ENCODE results near the gene P2RY14. TPM values are rescaled to one million over a fixed set of nuclear protein-coding genes. Genes with fewer than 3 reads are reported as not detected.

The P2RY14 gene
- total and polyA plus RNA-seq, 10 of the 15 experiments (the other 5 are each of a cell fraction or from before 2014, with no cell fraction given), result 0.06 to 0.37 (median 0.28) TPM; not detected in 7

- TF ChIP-seq, protein P1, sequence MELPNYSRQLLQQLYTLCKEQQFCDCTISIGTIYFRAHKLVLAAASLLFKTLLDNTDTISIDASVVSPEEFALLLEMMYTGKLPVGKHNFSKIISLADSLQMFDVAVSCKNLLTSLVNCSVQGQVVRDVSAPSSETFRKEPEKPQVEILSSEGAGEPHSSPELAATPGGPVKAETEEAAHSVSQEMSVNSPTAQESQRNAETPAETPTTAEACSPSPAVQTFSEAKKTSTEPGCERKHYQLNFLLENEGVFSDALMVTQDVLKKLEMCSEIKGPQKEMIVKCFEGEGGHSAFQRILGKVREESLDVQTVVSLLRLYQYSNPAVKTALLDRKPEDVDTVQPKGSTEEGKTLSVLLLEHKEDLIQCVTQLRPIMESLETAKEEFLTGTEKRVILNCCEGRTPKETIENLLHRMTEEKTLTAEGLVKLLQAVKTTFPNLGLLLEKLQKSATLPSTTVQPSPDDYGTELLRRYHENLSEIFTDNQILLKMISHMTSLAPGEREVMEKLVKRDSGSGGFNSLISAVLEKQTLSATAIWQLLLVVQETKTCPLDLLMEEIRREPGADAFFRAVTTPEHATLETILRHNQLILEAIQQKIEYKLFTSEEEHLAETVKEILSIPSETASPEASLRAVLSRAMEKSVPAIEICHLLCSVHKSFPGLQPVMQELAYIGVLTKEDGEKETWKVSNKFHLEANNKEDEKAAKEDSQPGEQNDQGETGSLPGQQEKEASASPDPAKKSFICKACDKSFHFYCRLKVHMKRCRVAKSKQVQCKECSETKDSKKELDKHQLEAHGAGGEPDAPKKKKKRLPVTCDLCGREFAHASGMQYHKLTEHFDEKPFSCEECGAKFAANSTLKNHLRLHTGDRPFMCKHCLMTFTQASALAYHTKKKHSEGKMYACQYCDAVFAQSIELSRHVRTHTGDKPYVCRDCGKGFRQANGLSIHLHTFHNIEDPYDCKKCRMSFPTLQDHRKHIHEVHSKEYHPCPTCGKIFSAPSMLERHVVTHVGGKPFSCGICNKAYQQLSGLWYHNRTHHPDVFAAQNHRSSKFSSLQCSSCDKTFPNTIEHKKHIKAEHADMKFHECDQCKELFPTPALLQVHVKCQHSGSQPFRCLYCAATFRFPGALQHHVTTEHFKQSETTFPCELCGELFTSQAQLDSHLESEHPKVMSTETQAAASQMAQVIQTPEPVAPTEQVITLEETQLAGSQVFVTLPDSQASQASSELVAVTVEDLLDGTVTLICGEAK (IDR thresholded peaks at IDR 0.05; ENCODE audit: borderline replicate concordance), result no peak
These were observed 59.3 kb downstream of the P2RY14 start (continued) for GRCh38 chr3:151219056-151219455.

DNA sequence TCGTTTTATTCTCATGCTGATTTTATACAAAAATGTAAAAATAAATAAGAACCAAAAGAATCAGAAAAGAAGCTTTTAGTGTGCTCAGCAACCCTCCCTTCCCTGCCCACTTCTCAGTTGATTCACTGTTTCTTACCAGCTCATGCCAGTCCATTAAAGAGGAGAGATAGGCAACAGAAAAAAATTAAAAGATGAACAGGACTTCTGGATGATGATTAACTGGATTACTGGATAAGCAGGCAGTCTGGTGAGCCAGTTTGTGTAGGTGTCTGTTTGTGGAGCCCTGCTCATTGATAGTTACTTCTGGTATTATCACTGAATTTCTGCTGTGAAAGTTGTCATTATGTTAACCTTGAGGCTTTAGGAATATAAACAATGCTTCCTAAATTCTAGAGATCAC lies 60.2 kb downstream of the P2RY14 start:
- intact Hi-C loops (cut with micrococcal nuclease; ENCODE audit: unreplicated experiment) (no loop called here), in situ Hi-C loops (cut with MboI) (no loop called here)
- Histone ChIP-seq H3K9me3 (replicated peaks; ENCODE audit: control insufficient read depth, insufficient read depth, low read length) (no peaks in the 10 kb centered on the region), H3K27me3 (replicated peaks in 1 of 2; ENCODE audit: control insufficient read depth in 2 of 2, insufficient read depth in 2 of 2, low read length in 1 of 2) (peaks cover 0 to 2% of the 10 kb centered on the region in 2 experiments; a peak in 2 of 4 replicates), H3K4me3 (no peak overlapping the region), H3K27ac (ENCODE audit: control insufficient read depth, insufficient read depth) (no peak overlapping the region), H3K4me1 (ENCODE audit: control insufficient read depth, insufficient read depth, low read length) (no peaks in the 10 kb centered on the region), H4K20me1 (ENCODE audit: control insufficient read depth, insufficient read depth) (no peaks in the 10 kb centered on the region), H3K36me3 (ENCODE audit: control insufficient read depth in 2 of 2, insufficient read depth in 2 of 2, low read length in 1 of 2) (no peaks in the 10 kb centered on the region), H3K9ac (ENCODE audit: control insufficient read depth, insufficient read depth, low read length) (no peak overlapping the region), H3K79me2 (ENCODE audit: control insufficient read depth, insufficient read depth, low read length) (no peaks in the 10 kb centered on the region), H3K4me2 (ENCODE audit: control insufficient read depth, insufficient read depth) (no peak overlapping the region), H2AFZ (ENCODE audit: control insufficient read depth, low read depth, low read length) (no peak overlapping the region)
- ChIA-PET CTCF (interaction anchor here (1.1 to 2.6 kb wide), 6 partner anchors 10 to 64 kb away, joined by 3 to 10 read pairs (median 6); no protein-coding TSS in a partner anchor), RAD21 (ENCODE audit: unreplicated experiment) (no interaction called here), SMC1A (ENCODE audit: uncharacterized antibody, unreplicated experiment) (interaction anchor here (1.7 kb wide), 1 partner anchor 9 kb away, joined by 8 read pairs; no protein-coding TSS in a partner anchor), POLR2A (no interaction called here)
- no TSS peak for BruUV-seq (replicated peaks)
- FAIRE-seq (no peak), ATAC-seq (no peak), DNase-seq (ENCODE audit: low read depth, low spot score) (no peak)
- 0% methylated on average over 1 of the region's 1 CpG for WGBS (ENCODE audit: insufficient coverage, insufficient replicate concordance, low lambda C conversion rate, missing lambda C conversion rate)
- TF ChIP-seq CUX1 (IDR thresholded peaks at IDR 0.05; ENCODE audit: insufficient replicate concordance, low read depth, low read length), result no peak
- no peak for TF ChIP-seq CREM (IDR thresholded peaks at IDR 0.05; ENCODE audit: low read depth)
- TF ChIP-seq STAT3 (IDR thresholded peaks at IDR 0.05; ENCODE audit: low read depth, low read length), result no peak
- TF ChIP-seq EGR1 (IDR thresholded peaks at IDR 0.05; ENCODE audit: borderline replicate concordance in 1 of 2, low read depth in 2 of 2, low read length in 2 of 2), result no peak
- no peak for TF ChIP-seq SUPT20H (IDR thresholded peaks at IDR 0.05; ENCODE audit: borderline replicate concordance, control insufficient read depth, low read depth, low read length)
- TF ChIP-seq, protein P2, sequence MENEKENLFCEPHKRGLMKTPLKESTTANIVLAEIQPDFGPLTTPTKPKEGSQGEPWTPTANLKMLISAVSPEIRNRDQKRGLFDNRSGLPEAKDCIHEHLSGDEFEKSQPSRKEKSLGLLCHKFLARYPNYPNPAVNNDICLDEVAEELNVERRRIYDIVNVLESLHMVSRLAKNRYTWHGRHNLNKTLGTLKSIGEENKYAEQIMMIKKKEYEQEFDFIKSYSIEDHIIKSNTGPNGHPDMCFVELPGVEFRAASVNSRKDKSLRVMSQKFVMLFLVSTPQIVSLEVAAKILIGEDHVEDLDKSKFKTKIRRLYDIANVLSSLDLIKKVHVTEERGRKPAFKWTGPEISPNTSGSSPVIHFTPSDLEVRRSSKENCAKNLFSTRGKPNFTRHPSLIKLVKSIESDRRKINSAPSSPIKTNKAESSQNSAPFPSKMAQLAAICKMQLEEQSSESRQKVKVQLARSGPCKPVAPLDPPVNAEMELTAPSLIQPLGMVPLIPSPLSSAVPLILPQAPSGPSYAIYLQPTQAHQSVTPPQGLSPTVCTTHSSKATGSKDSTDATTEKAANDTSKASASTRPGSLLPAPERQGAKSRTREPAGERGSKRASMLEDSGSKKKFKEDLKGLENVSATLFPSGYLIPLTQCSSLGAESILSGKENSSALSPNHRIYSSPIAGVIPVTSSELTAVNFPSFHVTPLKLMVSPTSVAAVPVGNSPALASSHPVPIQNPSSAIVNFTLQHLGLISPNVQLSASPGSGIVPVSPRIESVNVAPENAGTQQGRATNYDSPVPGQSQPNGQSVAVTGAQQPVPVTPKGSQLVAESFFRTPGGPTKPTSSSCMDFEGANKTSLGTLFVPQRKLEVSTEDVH (IDR thresholded peaks at IDR 0.05; ENCODE audit: low read depth, partially characterized antibody), result no peak
- TF ChIP-seq, protein P3, sequence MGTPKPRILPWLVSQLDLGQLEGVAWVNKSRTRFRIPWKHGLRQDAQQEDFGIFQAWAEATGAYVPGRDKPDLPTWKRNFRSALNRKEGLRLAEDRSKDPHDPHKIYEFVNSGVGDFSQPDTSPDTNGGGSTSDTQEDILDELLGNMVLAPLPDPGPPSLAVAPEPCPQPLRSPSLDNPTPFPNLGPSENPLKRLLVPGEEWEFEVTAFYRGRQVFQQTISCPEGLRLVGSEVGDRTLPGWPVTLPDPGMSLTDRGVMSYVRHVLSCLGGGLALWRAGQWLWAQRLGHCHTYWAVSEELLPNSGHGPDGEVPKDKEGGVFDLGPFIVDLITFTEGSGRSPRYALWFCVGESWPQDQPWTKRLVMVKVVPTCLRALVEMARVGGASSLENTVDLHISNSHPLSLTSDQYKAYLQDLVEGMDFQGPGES (IDR thresholded peaks at IDR 0.05), result no peak

All from GM12878 (cell line).